ENCODE results near the gene CREB5.
"Not testable (repeated sequence)": the region's sequence is repeated elsewhere in the genome, so short reads cannot be mapped to it uniquely, and the experiment has no call there.

Gene CREB5

GRCh38 chr7:28411876-28412662 lies at the start of gene CREB5:
TSS of gene CREB5 (plus strand) at chr7:28412518. CDS start at chr7:28412915, 397 bp downstream.
- no peak for DNase-seq

DNA sequence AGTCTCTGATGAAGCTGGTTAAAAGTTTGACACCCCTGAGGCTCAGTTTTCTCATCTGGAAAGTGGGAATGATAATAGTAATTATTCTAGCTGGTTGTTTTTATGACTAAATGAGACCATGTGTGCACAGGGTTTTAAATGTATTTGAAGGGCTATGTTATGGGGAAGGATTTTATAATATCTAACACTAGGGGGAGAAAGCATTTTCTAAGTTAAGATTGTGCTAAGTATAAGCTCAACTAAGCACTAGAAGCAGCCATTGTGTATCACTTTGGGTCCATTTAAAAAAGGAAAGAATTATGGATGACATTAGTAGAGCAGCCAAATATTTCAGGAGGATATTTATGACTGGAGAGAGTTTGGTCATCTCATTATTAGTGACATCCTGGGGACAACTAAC lies 49.5 kb upstream of the CREB5 start:
- no peak for DNase-seq

DNA sequence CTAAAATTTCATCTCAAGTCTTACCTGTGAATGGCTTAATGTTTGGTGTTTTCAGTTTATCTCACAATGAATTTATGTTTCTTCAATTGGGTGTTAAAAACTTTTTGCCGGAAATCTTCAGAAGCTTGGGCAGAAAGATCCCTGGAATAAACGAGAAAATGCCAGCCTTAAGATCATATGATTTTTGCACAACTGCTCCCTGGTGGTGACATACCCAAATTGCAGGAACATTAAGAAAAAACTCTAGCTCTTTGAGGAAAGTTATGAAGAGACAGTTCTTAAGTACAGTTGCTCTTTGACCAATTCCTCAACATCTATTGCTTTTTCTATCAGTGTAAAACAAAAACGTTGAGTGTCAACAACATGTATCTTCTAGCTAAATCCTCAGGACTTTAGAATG lies 48.2 kb upstream of the CREB5 start:
- no peak for DNase-seq

GRCh38 chr7:28369523-28369922 lies 42.8 kb upstream of the CREB5 start:
- DNase-seq, result no peak

GRCh38 chr7:28371846-28372245 lies 40.5 kb upstream of the CREB5 start:
- no peak for DNase-seq

GRCh38 chr7:28373990-28374389 lies 38.3 kb upstream of the CREB5 start:
- DNase-seq, result no peak

DNA sequence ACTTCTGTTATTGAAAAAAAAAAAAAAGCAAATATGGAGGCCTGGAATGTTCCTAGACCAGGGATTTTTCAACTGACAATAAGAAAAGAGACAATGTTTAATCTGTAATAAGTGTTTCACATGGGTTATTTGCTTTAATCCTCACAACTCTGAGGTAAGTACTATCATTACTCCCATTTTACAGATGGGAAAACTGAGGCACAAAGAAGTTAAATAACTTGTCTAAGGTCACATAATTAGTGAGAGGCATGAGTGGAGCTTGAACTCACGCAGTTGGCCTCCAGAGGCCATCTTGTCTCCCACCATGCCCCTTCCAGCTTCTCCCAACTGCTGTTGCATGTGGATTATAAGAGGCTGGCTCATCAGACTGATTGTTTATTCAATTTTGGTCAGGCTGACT lies 36.6 kb upstream of the CREB5 start:
- no peak for DNase-seq

DNA sequence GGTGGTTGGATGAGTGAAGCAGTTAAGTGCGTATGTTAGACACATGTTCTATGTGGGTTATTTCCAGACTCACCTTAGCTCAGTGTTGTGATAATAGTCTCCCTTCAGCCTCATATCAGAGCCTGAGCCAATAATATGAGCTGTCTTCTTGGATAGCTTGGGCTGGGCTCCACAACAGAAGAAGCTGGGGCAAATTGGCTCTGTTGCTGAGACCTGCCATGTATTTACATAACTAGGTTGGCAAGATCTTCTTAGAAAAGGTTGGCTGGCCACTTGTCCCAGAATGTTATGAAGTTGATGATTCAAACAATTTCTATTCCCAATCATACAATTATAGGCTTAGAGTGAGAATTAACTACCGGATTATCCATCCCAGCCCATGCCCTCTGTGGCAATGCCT lies 35.7 kb upstream of the CREB5 start:
- no peak for DNase-seq

- DNase-seq, result no peak
Observed at GRCh38 chr7:28378574-28379149, 33.7 kb upstream of the CREB5 start.

DNA sequence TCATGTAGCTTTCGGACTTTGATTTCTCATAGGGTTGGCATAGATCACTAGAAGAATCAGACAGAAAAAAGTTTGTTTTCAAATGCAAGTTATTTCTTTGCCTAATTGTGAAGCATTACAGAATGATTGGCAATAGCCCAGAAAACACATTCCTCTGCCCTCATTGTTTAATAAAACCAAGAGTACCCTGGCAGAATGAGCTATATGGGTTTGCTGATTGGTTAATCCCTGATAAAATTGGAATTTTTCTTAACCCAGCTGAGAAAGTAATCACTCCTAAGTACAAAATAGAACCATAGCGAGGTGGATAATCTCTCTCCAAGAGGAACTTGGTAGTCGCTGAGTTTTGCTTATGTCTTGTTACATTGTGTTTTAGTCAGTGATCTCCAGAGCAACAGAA lies 30.9 kb upstream of the CREB5 start:
- no peak for DNase-seq

DNA sequence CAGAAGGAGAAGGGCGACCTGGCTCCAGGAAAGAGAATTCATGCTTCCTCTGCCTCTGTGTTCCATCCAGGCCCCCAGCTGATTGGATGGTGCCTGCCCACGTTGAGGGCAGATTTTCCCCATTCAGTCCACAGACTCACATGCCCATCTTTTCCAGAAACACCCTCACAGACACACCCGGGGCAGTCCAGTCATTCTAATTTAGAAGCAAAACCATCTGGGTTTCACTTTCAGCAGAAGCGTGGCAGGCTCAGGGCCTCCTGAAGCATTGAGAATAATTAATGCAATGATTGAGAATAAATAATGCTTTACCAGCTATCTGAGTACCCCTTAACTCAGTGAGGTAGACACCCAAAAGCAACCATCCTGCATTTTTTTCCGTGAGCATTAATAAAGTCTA lies 30.2 kb upstream of the CREB5 start:
- no peak for DNase-seq

- no peak for DNase-seq
Observed at GRCh38 chr7:28383975-28384374, 28.3 kb upstream of the CREB5 start.

DNA sequence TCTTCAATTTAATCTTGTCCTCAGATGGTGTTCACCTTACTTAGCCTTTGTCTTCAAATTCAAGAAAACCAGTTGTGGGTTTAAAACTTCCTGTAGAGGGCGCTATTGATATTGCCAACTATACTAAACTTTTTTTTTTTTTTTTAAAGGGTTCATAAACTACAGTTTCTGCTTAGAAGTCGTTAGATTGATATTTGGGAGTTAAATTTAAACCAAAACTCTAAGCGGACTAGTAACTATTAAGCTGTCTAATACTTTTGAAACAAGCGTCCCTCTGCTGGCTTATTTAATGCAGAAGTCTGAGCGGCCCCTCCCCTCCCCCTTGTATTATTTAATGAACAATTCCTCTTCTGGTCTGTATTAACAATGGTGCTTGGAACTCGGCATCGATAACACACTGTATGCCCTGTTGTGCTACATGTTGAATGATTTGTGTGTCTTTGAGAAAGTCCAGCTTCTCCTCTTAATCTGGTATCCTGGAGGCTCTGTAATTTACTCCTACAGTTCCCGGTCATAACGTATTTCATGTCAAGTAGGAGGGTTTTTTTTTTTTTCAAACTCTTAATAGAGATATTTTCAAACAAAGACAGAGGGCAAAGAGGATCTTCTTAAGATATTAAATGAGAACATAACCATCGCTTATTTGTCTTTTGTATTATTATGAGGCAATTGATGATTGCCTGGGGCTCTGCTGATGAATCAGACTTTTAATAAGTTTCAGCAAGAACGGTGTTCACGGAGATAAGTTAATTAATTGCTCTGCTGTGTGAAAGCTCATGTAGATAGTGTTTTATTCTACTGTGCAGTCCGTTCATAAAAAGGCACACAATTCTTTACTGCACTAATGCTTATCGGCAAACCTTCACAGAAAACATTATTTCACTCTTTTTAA lies 22.6 kb upstream of the CREB5 start:
- DNase-seq, result peak; percentile 84

DNA sequence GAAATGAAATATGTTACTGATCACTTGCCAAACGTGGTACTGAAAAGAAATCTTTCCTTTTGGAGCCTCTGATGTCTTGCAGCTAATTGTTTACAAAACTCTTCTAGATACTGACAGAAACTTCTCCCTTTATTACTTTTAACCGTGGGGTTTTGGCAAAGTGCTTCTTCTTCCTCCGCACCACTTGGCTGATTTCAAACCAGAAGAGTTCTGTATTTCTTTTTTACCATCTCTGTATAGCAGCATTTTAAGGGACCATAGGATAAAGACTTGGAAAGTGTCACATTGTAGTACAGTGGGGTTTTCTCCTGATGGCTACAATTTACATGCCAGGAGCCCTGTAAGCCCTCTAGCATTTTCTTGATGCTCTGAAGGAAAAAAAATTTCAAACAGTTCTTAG lies 21.9 kb upstream of the CREB5 start:
- DNase-seq, result no peak

DNA sequence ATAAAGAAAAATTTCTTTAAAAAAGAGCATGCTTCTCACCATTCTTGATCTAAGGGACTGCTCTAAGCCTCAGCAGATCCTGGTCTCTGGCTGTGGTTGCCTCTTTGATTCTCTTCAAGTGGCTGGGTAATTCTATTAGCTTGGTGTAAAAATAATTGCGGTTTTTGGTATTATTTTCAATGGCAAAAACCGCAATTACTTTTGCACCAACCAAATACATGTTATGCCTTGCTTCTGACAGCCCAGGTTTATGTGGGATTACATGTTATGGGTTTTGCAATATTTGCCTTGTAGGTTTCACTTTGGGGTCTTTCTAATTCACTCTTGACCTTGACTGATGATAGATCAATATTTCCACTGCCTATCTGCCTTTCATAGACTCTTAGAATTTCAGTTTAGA lies 20.0 kb upstream of the CREB5 start:
- no peak for DNase-seq

GRCh38 chr7:28395404-28395803 lies 16.9 kb upstream of the CREB5 start:
- no peak for DNase-seq

GRCh38 chr7:28395831-28396230 lies 16.5 kb upstream of the CREB5 start:
- no peak for DNase-seq

- no peak for DNase-seq
Observed at GRCh38 chr7:28397141-28397540, 15.2 kb upstream of the CREB5 start.

GRCh38 chr7:28400838-28401360 lies 11.4 kb upstream of the CREB5 start:
- DNase-seq, result no peak

DNA sequence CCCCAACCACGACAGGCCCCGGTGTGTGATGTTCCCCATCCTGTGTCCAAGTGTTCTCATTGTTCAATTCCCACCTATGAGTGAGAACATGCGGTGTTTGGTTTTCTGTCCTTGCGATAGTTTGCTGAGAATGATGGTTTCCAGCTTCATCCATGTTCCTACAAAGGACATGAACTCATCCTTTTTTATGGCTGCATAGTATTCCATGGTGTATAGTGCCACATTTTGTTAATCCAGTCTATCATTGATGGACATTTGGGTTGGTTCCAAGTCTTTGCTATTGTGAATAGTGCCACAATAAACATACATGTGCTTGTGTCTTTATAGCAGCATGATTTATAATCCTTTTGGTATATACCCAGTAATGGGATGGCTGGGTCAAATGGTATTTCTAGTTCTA lies 10.8 kb upstream of the CREB5 start:
- DNase-seq, result not testable (repeated sequence)

- DNase-seq, result no peak
Observed at GRCh38 chr7:28405662-28406061, 6.7 kb upstream of the CREB5 start.

DNA sequence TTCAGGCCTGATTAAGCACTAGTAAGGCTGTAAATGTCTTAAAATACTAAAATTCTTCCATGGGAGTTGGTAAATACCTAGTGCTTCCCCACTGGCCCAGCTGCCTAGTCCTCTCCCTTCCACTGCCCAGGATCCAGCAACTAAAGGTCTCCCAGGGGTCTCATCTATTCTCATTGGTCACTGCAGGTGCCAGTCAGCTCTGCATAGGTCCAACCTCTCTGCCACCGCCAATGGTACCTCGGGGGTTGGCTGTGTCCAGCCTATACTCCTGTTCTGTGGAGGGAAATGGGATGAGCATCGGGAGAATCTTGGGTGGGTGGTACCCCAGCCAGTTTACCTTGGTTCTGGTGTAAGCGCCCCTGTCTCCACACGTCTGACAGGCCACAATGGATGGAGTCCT lies 6.1 kb upstream of the CREB5 start:
- DNase-seq, result no peak

DNA sequence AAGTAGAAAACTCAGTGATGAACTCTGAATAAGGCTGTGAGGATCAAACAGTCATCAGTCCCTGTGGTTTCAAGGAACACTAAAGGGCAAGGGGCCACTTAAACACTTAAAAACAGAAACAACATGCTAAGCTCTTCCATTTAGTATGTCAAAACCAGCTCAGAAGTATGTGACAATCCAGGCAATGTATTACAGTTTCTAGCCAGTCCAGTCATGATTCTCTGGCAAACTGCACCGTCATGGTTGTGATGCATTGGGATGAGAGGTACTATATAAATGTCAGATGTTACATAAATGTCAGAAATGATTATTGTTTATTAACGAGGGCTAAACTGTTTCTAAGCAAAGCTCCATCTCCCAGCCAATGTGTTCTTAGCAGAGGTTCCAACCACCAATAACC lies 4.7 kb upstream of the CREB5 start:
- DNase-seq, result no peak
